Measurements from ENCODE around the gene GABARAP.

- no peak for TF ChIP-seq ZNF391 (tag by site-specific recombination; IDR thresholded peaks at IDR 0.05; ENCODE audit: borderline replicate concordance, low read depth)
- no peak for TF ChIP-seq PRDM1 (tag by site-specific recombination; IDR thresholded peaks at IDR 0.05)
- no peak for TF ChIP-seq ZNF292 (tag by site-specific recombination; IDR thresholded peaks at IDR 0.05; ENCODE audit: borderline replicate concordance, low read depth)
- TF ChIP-seq ZBTB26 (tag by site-specific recombination; optimal IDR thresholded peaks at IDR 0.05): no peak
- no peak for TF ChIP-seq ATF2 (tag by site-specific recombination; IDR thresholded peaks at IDR 0.05; ENCODE audit: low read depth)
- no peak for TF ChIP-seq CTCF (tag by site-specific recombination; IDR thresholded peaks at IDR 0.05)
- no peak for TF ChIP-seq REST (tag by site-specific recombination; IDR thresholded peaks at IDR 0.05)
Measured at GRCh38 chr17:7225711-7226331, 16.4 kb downstream of the GABARAP start.
